Mesenchymal stem cell (in vitro differentiated cells and primary cell): ENCODE data around the gene GNE.
A peak's percentile ranks its signal among the peaks of the same experiment; 100 is the strongest.
"Not testable (repeated sequence)": the region's sequence is repeated elsewhere in the genome, so short reads cannot be mapped to it uniquely, and the experiment has no call there.

ENCODE experiments used
- DNase-seq: peaks from one replicate; pipeline ENCODE4 v3.0.0-alpha.2; 2013
- H2AFZ ChIP-seq: one replicate; pipeline ENCODE4 v1.6.1; 2013; ENCODE audit warnings: low read depth, mild to moderate bottlenecking, control low read depth, inconsistent platforms, low read length, moderate library complexity
- H2AK5ac ChIP-seq: 2 replicates; pipeline ENCODE4 v1.6.1; 2013; ENCODE audit warnings: low read length, moderate library complexity, mild to moderate bottlenecking, inconsistent platforms; ENCODE audit not compliant: severe bottlenecking
- H2BK120ac ChIP-seq: one replicate; pipeline ENCODE4 v1.6.1; 2013; ENCODE audit warnings: low read depth, mild to moderate bottlenecking, inconsistent platforms, low read length, moderate library complexity
- H2BK12ac ChIP-seq, 2 experiments: one replicate each; pipeline ENCODE4 v1.6.1; 2013; ENCODE audit warnings: inconsistent platforms in 2 of 2, low read length in 2 of 2, mild to moderate bottlenecking in 2 of 2, moderate library complexity in 2 of 2, control low read depth in 1 of 2
- H2BK15ac ChIP-seq: one replicate; pipeline ENCODE4 v1.6.1; 2013; ENCODE audit warnings: mild to moderate bottlenecking, low read depth, inconsistent platforms; ENCODE audit not compliant: poor library complexity, severe bottlenecking
- H2BK5ac ChIP-seq: 2 replicates; pipeline ENCODE4 v1.6.1; 2013; ENCODE audit warnings: low read depth, mild to moderate bottlenecking, low read length, control low read depth, inconsistent platforms; ENCODE audit not compliant: poor library complexity, severe bottlenecking
- H3K14ac ChIP-seq, 2 experiments: one replicate each; pipeline ENCODE4 v1.6.1; 2013; ENCODE audit warnings: inconsistent platforms in 2 of 2, low read length in 2 of 2, control low read depth in 1 of 2, mild to moderate bottlenecking in 1 of 2, moderate library complexity in 1 of 2
- H3K18ac ChIP-seq, 2 experiments: one replicate each; pipeline ENCODE4 v1.6.1; 2013; ENCODE audit warnings: inconsistent platforms in 2 of 2, low read length in 2 of 2, control low read depth in 1 of 2, low read depth in 1 of 2, mild to moderate bottlenecking in 1 of 2
- H3K23ac ChIP-seq, 2 experiments: one replicate each; pipeline ENCODE4 v1.6.1; 2013; ENCODE audit warnings: inconsistent platforms in 2 of 2, low read length in 2 of 2, mild to moderate bottlenecking in 2 of 2, moderate library complexity in 2 of 2, control low read depth in 1 of 2
- H3K27ac ChIP-seq: 2 replicates; pipeline ENCODE4 v1.5.1; 2013; ENCODE audit warnings: mild to moderate bottlenecking, moderate library complexity, low read length, control low read depth, inconsistent platforms; ENCODE audit not compliant: poor library complexity, severe bottlenecking
- H3K27me3 ChIP-seq, 2 experiments: 2 replicates each; pipeline versions ENCODE4 v1.6.1 to v1.7.0; 2013; ENCODE audit warnings: low read length in 2 of 2, mild to moderate bottlenecking in 2 of 2, moderate library complexity in 2 of 2, control low read depth in 1 of 2, inconsistent platforms in 1 of 2; ENCODE audit not compliant: control insufficient read depth in 1 of 2, insufficient read depth in 1 of 2
- H3K36me3 ChIP-seq, 2 experiments: 2 replicates each; pipeline versions ENCODE4 v1.6.1 to v1.7.0; 2013; ENCODE audit warnings: low read length in 2 of 2, control low read depth in 1 of 2, inconsistent platforms in 1 of 2, low read depth in 1 of 2, mild to moderate bottlenecking in 1 of 2; ENCODE audit not compliant: insufficient read depth in 2 of 2, control insufficient read depth in 1 of 2
- H3K4ac ChIP-seq, 2 experiments: one replicate each; pipeline ENCODE4 v1.6.1; 2013; ENCODE audit warnings: inconsistent platforms in 2 of 2, low read length in 2 of 2, mild to moderate bottlenecking in 2 of 2, moderate library complexity in 2 of 2, control low read depth in 1 of 2, low read depth in 1 of 2
- H3K4me1 ChIP-seq: 2 replicates; pipeline ENCODE4 v1.6.1; 2013; ENCODE audit warnings: low read depth, low read length, control low read depth; ENCODE audit not compliant: control insufficient read depth, insufficient read depth
- H3K4me2 ChIP-seq: 2 replicates; pipeline ENCODE4 v1.6.1; 2013; ENCODE audit warnings: low read length, mild to moderate bottlenecking, inconsistent platforms; ENCODE audit not compliant: poor library complexity, severe bottlenecking
- H3K4me3 ChIP-seq, 2 experiments: 2 replicates each; pipeline versions ENCODE4 v1.5.1 to v1.7.0; 2013; ENCODE audit warnings: low read length in 2 of 2, mild to moderate bottlenecking in 2 of 2, control low read depth in 1 of 2, low read depth in 1 of 2; ENCODE audit not compliant: insufficient read depth in 1 of 2
- H3K79me1 ChIP-seq: replicated peaks from 2 replicates; pipeline ENCODE4 v1.6.1; 2013; ENCODE audit warnings: mild to moderate bottlenecking, control low read depth, low read length, inconsistent platforms; ENCODE audit not compliant: poor library complexity, severe bottlenecking
- H3K9ac ChIP-seq: 2 replicates; pipeline ENCODE4 v1.7.0; 2013; ENCODE audit warnings: mild to moderate bottlenecking, low read length, moderate library complexity
- H3K9me3 ChIP-seq: 2 replicates; pipeline ENCODE4 v1.7.0; 2013; ENCODE audit warnings: mild to moderate bottlenecking, low read length; ENCODE audit not compliant: control insufficient read depth
- H4K8ac ChIP-seq: one replicate; pipeline ENCODE4 v1.6.1; 2013; ENCODE audit warnings: inconsistent platforms, mild to moderate bottlenecking, low read length, moderate library complexity
- H4K91ac ChIP-seq: one replicate; pipeline ENCODE4 v1.6.1; 2013; ENCODE audit warnings: mild to moderate bottlenecking, low read length, inconsistent platforms
- WGBS: methylation state at CpG from one replicate; pipeline ENCODE4 v1.1.7; 2013; ENCODE audit warnings: mixed read lengths; 5-methylcytosine and 5-hydroxymethylcytosine counted together

Gene GNE

GRCh38 chr9:36249189-36249588 lies 9.1 kb downstream of the GNE start:
- Histone ChIP-seq H3K27ac (no peak overlapping the region), H3K9me3 (no peaks in the 10 kb centered on the region), H3K36me3 (peaks cover 5 to 33% of the 10 kb centered on the region in 2 experiments), H2BK5ac (no peak overlapping the region), H3K4me1 (no peaks in the 10 kb centered on the region), H3K9ac (no peak overlapping the region), H3K79me1 (peaks cover 11% of the 10 kb centered on the region), H2AFZ (no peak overlapping the region), H2BK12ac (no peak overlapping the region), H3K4ac (no peak overlapping the region), H3K4me3 (no peak overlapping the region), H4K91ac (no peak overlapping the region), H3K18ac (no peak overlapping the region), H2BK120ac (no peak overlapping the region), H2BK15ac (no peak overlapping the region), H3K27me3 (no peaks in the 10 kb centered on the region), H3K14ac (no peak overlapping the region), H4K8ac (no peak overlapping the region), H3K4me2 (no peak overlapping the region), H3K23ac (no peak overlapping the region), H2AK5ac (no peak overlapping the region)
- no peak for DNase-seq
- WGBS, result 95% methylated on average over 5 of the region's 6 CpGs

GRCh38 chr9:36248061-36248460 lies 10.2 kb downstream of the GNE start:
- H3K9me3 ChIP-seq, H2AFZ ChIP-seq, H3K9ac ChIP-seq, H3K4ac ChIP-seq, H2BK5ac ChIP-seq, H2BK120ac ChIP-seq, H2BK15ac ChIP-seq, H3K4me3 ChIP-seq, H3K23ac ChIP-seq, H3K27me3 ChIP-seq, H3K14ac ChIP-seq, H3K4me1 ChIP-seq, H3K4me2 ChIP-seq, H2BK12ac ChIP-seq, H3K18ac ChIP-seq, H4K8ac ChIP-seq, H4K91ac ChIP-seq, H2AK5ac ChIP-seq, H3K27ac ChIP-seq: not testable (repeated sequence)
- Histone ChIP-seq H3K36me3 (peaks cover 12 to 44% of the 10 kb centered on the region in 2 experiments), H3K79me1 (peaks cover 14% of the 10 kb centered on the region)
- DNase-seq, result peak; percentile 60
- 89% methylated on average over 6 of the region's 8 CpGs for WGBS

- Histone ChIP-seq H3K18ac (no peak overlapping the region), H3K27me3 (no peaks in the 10 kb centered on the region), H2BK120ac (no peak overlapping the region), H3K4me2 (no peak overlapping the region), H3K79me1 (peaks cover 16% of the 10 kb centered on the region), H3K23ac (no peak overlapping the region), H2BK15ac (no peak overlapping the region), H3K36me3 (peaks cover 18 to 48% of the 10 kb centered on the region in 2 experiments), H3K4ac (no peak overlapping the region), H4K8ac (no peak overlapping the region), H2AFZ (no peak overlapping the region), H2BK5ac (no peak overlapping the region), H3K14ac (no peak overlapping the region), H3K27ac (no peak overlapping the region), H4K91ac (no peak overlapping the region), H2BK12ac (no peak overlapping the region), H3K9me3 (no peaks in the 10 kb centered on the region), H2AK5ac (no peak overlapping the region), H3K4me3 (no peak overlapping the region), H3K9ac (no peak overlapping the region), H3K4me1 (no peaks in the 10 kb centered on the region)
- 100% methylated on average over 3 of the region's 3 CpGs for WGBS
- DNase-seq, result no peak
Measured at GRCh38 chr9:36247356-36247755, 10.9 kb downstream of the GNE start.

GRCh38 chr9:36245906-36246305 lies 12.3 kb downstream of the GNE start:
- Histone ChIP-seq H3K4me1 (no peaks in the 10 kb centered on the region), H3K9ac (no peak overlapping the region), H3K27ac (no peak overlapping the region), H2BK120ac (no peak overlapping the region), H2BK5ac (no peak overlapping the region), H3K79me1 (peaks cover 17% of the 10 kb centered on the region), H3K4me2 (no peak overlapping the region), H3K27me3 (no peaks in the 10 kb centered on the region), H2AFZ (no peak overlapping the region), H3K14ac (no peak overlapping the region), H2BK12ac (no peak overlapping the region), H3K23ac (no peak overlapping the region), H3K36me3 (peaks cover 23 to 60% of the 10 kb centered on the region in 2 experiments), H2AK5ac (no peak overlapping the region), H4K91ac (no peak overlapping the region), H3K4me3 (no peak overlapping the region), H4K8ac (no peak overlapping the region), H2BK15ac (no peak overlapping the region), H3K18ac (no peak overlapping the region), H3K4ac (no peak overlapping the region), H3K9me3 (no peaks in the 10 kb centered on the region)
- no peak for DNase-seq
- WGBS, result 96% methylated on average over 6 of the region's 6 CpGs
